T-helper 2 cell (primary cell): ENCODE measurements around the gene FCF1.
"Not testable (repeated sequence)": the region's sequence is repeated elsewhere in the genome, so short reads cannot be mapped to it uniquely, and the experiment has no call there.

Experiments
- DNase-seq, 5 experiments: peaks; one replicate each; pipeline versions ENCODE4 v3.0.0 to v3.0.0-alpha.2; 2012 to 2022

FCF1 gene

GRCh38 chr14:74702293-74702692, 10.7 kb upstream of the FCF1 start:
- no peak for DNase-seq

GRCh38 chr14:74703043-74703442, 9.9 kb upstream of the FCF1 start:
- DNase-seq = no peak

GRCh38 chr14:74704656-74705055, 8.3 kb upstream of the FCF1 start:
- DNase-seq = no peak

- DNase-seq = no peak
Observed at GRCh38 chr14:74705613-74706500, 7.1 kb upstream of the FCF1 start.

GRCh38 chr14:74710480-74710879, 2.5 kb upstream of the FCF1 start:
- no peak for DNase-seq

- no peak for DNase-seq
Observed at GRCh38 chr14:74711651-74712050, 1.3 kb upstream of the FCF1 start.

GRCh38 chr14:74713395-74713735, 421 bp downstream of the FCF1 start:
- DNase-seq = no peak

- no peak for DNase-seq
Observed at GRCh38 chr14:74720526-74720925, 7.6 kb downstream of the FCF1 start.

GRCh38 chr14:74723134-74723533, 10.2 kb downstream of the FCF1 start:
- DNase-seq = no peak

GRCh38 chr14:74732387-74732786, 19.4 kb downstream of the FCF1 start:
- no peak for DNase-seq

- DNase-seq = no peak
Observed at GRCh38 chr14:74733221-74733620, 20.3 kb downstream of the FCF1 start.

- no peak for DNase-seq
Observed at GRCh38 chr14:74735125-74735524, 22.2 kb downstream of the FCF1 start.

GRCh38 chr14:74737753-74738325, 24.9 kb downstream of the FCF1 start:
- no peak for DNase-seq

GRCh38 chr14:74739293-74740030, 26.5 kb downstream of the FCF1 start:
- no peak for DNase-seq

GRCh38 chr14:74747237-74747636, 34.3 kb downstream of the FCF1 start:
- DNase-seq = no peak

GRCh38 chr14:74754157-74754556, 41.2 kb downstream of the FCF1 start:
- no peak for DNase-seq

- DNase-seq = no peak
Observed at GRCh38 chr14:74754899-74755298, 42.0 kb downstream of the FCF1 start.

GRCh38 chr14:74756326-74756725, 43.4 kb downstream of the FCF1 start:
- DNase-seq = no peak

GRCh38 chr14:74758505-74758904, 45.6 kb downstream of the FCF1 start:
- not testable (repeated sequence) for DNase-seq

GRCh38 chr14:74762917-74763802, 50.2 kb downstream of the FCF1 start, which contains the start of gene YLPM1:
Gene YLPM1, plus strand, starts transcription at chr14:74763316. Its CDS starts 174 bp downstream, at chr14:74763490.
- peak; percentile 81 to 98 (median 89) for DNase-seq

- peak in 1 of 5 experiments; percentile 20 for DNase-seq
Observed at GRCh38 chr14:74763803-74764531, 51.0 kb downstream of the FCF1 start.

- DNase-seq = peak in 1 of 5 experiments; percentile 34
Observed at GRCh38 chr14:74765721-74766120, 52.8 kb downstream of the FCF1 start.
